Hematopoietic multipotent progenitor cell treated with erythropoietin and hydrocortisone succinate and interleukin-3 and kit ligand, for 15 days (in vitro differentiated cells): Measurements from ENCODE around the gene GGTLC3.
"Not testable (repeated sequence)": the region's sequence is repeated elsewhere in the genome, so short reads cannot be mapped to it uniquely, and the experiment has no call there.

Experiments
- DNase-seq: peaks from one replicate; pipeline ENCODE4 v3.0.0-alpha.2; 2015; ENCODE audit warnings: low spot score

Gene GGTLC3

GRCh38 chr22:18518061-18518460, at the start of gene GGTLC3:
TSS of gene GGTLC3 (minus strand) at chr22:18518161. CDS start at chr22:18517897, 264 bp downstream.
- not testable (repeated sequence) for DNase-seq

GRCh38 chr22:18560099-18560974, 42.4 kb upstream of the GGTLC3 start:
- DNase-seq = not testable (repeated sequence)

GRCh38 chr22:18558939-18559338, 41.0 kb upstream of the GGTLC3 start:
- not testable (repeated sequence) for DNase-seq

GRCh38 chr22:18558516-18558915, 40.6 kb upstream of the GGTLC3 start:
- DNase-seq = not testable (repeated sequence)

- DNase-seq = not testable (repeated sequence)
These were observed 36.6 kb upstream of the GGTLC3 start for GRCh38 chr22:18554280-18555256.

GRCh38 chr22:18552839-18553597, 35.1 kb upstream of the GGTLC3 start:
- not testable (repeated sequence) for DNase-seq

- DNase-seq = not testable (repeated sequence)
These were observed 33.1 kb upstream of the GGTLC3 start for GRCh38 chr22:18551046-18551445.

GRCh38 chr22:18549458-18550179, 31.7 kb upstream of the GGTLC3 start:
- not testable (repeated sequence) for DNase-seq

- not testable (repeated sequence) for DNase-seq
These were observed 26.7 kb upstream of the GGTLC3 start for GRCh38 chr22:18544615-18545014.

GRCh38 chr22:18543400-18543799, 25.4 kb upstream of the GGTLC3 start:
- DNase-seq = not testable (repeated sequence)

GRCh38 chr22:18539994-18540393, 22.0 kb upstream of the GGTLC3 start:
- not testable (repeated sequence) for DNase-seq

GRCh38 chr22:18534315-18534714, 16.4 kb upstream of the GGTLC3 start:
- DNase-seq = not testable (repeated sequence)

- DNase-seq = not testable (repeated sequence)
These were observed 15.7 kb upstream of the GGTLC3 start for GRCh38 chr22:18533633-18534032.

- DNase-seq = not testable (repeated sequence)
These were observed 11.6 kb upstream of the GGTLC3 start for GRCh38 chr22:18529416-18530145.

- DNase-seq = peak; percentile 53
These were observed 10.8 kb upstream of the GGTLC3 start for GRCh38 chr22:18528597-18529415.

GRCh38 chr22:18527752-18528596, 10.0 kb upstream of the GGTLC3 start, which contains the start of gene TMEM191B:
TSS of gene TMEM191B (plus strand) at chr22:18527802. CDS start at chr22:18527981, 179 bp downstream.
- not testable (repeated sequence) for DNase-seq

- not testable (repeated sequence) for DNase-seq
These were observed 5.4 kb upstream of the GGTLC3 start for GRCh38 chr22:18523328-18523727.

GRCh38 chr22:18522762-18523161, 4.8 kb upstream of the GGTLC3 start:
- not testable (repeated sequence) for DNase-seq
